Prostate gland (tissue), 2 donors: ENCODE data around the gene EPHB2. TPM values are rescaled to one million over a fixed set of nuclear protein-coding genes. Genes with fewer than 3 reads are reported as not detected.

ENCODE experiments used
- DNase-seq: peaks from one replicate; pipeline ENCODE4 v3.0.0-alpha.2; 2019; ENCODE audit warnings: low spot score
- H3K27ac ChIP-seq, 2 donors: fragments of 200-600 bp; sonication (generic); 2 replicates each; pipeline ENCODE4 v1.5.1; 2017 to 2019
- H3K27me3 ChIP-seq: fragments of 200-600 bp; sonication (generic); replicated peaks from 2 replicates; pipeline ENCODE4 v1.5.1; 2019; ENCODE audit not compliant: insufficient read depth
- H3K36me3 ChIP-seq, 2 donors: fragments of 200-600 bp; sonication (generic); 1 replicate in 1 of 2; 2 replicates in 1 of 2; pipeline versions ENCODE4 v1.5.1 to v1.8.1; 2017 to 2019
- H3K4me1 ChIP-seq: fragments of 200-600 bp; sonication (generic); replicated peaks from 2 replicates; pipeline ENCODE4 v1.5.1; 2019
- H3K4me3 ChIP-seq, 2 donors: fragments of 200-600 bp; sonication (generic); 2 replicates each; pipeline ENCODE4 v1.5.1; 2017 to 2019
- H3K9me3 ChIP-seq: fragments of 200-600 bp; sonication (generic); 2 replicates; pipeline ENCODE4 v1.5.1; 2017
- CTCF ChIP-seq, 4 experiments: fragments of 200-600 bp in 2 of 4; fragments of 450-650 bp in 2 of 4; sonication (generic) in 2 of 4; IDR thresholded peaks; 1 replicate in 3 of 4; 2 replicates in 1 of 4; pipeline ENCODE4 v1.5.1; 2016 to 2019; ENCODE audit warnings: antibody characterized with exemption in 4 of 4, mild to moderate bottlenecking in 2 of 4, moderate library complexity in 2 of 4
- POLR2A ChIP-seq: fragments of 450-650 bp; IDR thresholded peaks from one replicate; pipeline ENCODE4 v1.6.1; 2016; ENCODE audit warnings: antibody characterized with exemption, mild to moderate bottlenecking
- POLR2AphosphoS5 ChIP-seq: sonication (generic); formaldehyde crosslinking; IDR thresholded peaks from one replicate; pipeline ENCODE4 v1.6.1; 2017; ENCODE audit warnings: antibody characterized with exemption
- WGBS: methylation state at CpG from one replicate; pipeline ENCODE4 v1.1.5; 2018; 5-methylcytosine and 5-hydroxymethylcytosine counted together
- intact Hi-C: fragments of 100-400 bp; cut with DNase I; formaldehyde crosslinking; loops from one replicate; pipeline ENCODE4 v1.14.2; 2022
- total RNA-seq, 2 donors: library from RNA; depleted of rRNA; stranded (reverse); fragments of >200 nt; gene quantifications; one replicate each; pipeline ENCODE4 v1.1.0, GENCODE V29; 2016

Gene EPHB2
- total RNA-seq, 2 donors from 2014 or later = 6.4 to 7.4 TPM

- Histone ChIP-seq H3K27ac (no peak overlapping the region), H3K27me3 (no peaks in the 10 kb centered on the region), H3K36me3 (no peaks in the 10 kb centered on the region), H3K9me3 (no peaks in the 10 kb centered on the region), H3K4me1 (no peaks in the 10 kb centered on the region), H3K4me3 (no peak overlapping the region)
- TF ChIP-seq POLR2A = no peak
- no peak for TF ChIP-seq CTCF (IDR thresholded peaks at IDR 0.05)
- TF ChIP-seq POLR2AphosphoS5 = no peak
- no peak for DNase-seq
- intact Hi-C loops = no loop called here
- 52% methylated on average over 11 of the region's 11 CpGs for WGBS
Observed at GRCh38 chr1:22850281-22850680, 139.6 kb downstream of the EPHB2 start.

- DNase-seq = no peak
- Histone ChIP-seq H3K4me1 (no peaks in the 10 kb centered on the region), H3K9me3 (no peaks in the 10 kb centered on the region), H3K36me3 (no peaks in the 10 kb centered on the region), H3K27me3 (no peaks in the 10 kb centered on the region), H3K27ac (no peak overlapping the region), H3K4me3 (no peak overlapping the region)
- WGBS = 66% methylated on average over 6 of the region's 6 CpGs
- intact Hi-C loops = no loop called here
- TF ChIP-seq POLR2A (no peak), CTCF (IDR thresholded peaks at IDR 0.05) (no peak), POLR2AphosphoS5 (no peak)
Observed at GRCh38 chr1:22850681-22851080, 140.0 kb downstream of the EPHB2 start.

- DNase-seq = no peak
- intact Hi-C loops = no loop called here
- H3K27ac ChIP-seq = no peak overlapping the region
- no peaks in the 10 kb centered on the region for H3K4me1 ChIP-seq
- H3K4me3 ChIP-seq = no peak overlapping the region
- no peaks in the 10 kb centered on the region for H3K9me3 ChIP-seq
- no peaks in the 10 kb centered on the region for H3K36me3 ChIP-seq
- no peaks in the 10 kb centered on the region for H3K27me3 ChIP-seq
- TF ChIP-seq POLR2A (no peak), CTCF (IDR thresholded peaks at IDR 0.05) (no peak), POLR2AphosphoS5 (no peak)
- WGBS = 94% methylated on average over 4 of the region's 4 CpGs
Observed at GRCh38 chr1:22851517-22851916, 140.9 kb downstream of the EPHB2 start.

- 94% methylated on average over 6 of the region's 6 CpGs for WGBS
- no peak for DNase-seq
- Histone ChIP-seq H3K36me3 (no peaks in the 10 kb centered on the region), H3K27me3 (no peaks in the 10 kb centered on the region), H3K9me3 (no peaks in the 10 kb centered on the region), H3K4me3 (no peak overlapping the region), H3K27ac (no peak overlapping the region), H3K4me1 (no peaks in the 10 kb centered on the region)
- TF ChIP-seq POLR2A = no peak
- TF ChIP-seq CTCF (IDR thresholded peaks at IDR 0.05) = no peak
- no peak for TF ChIP-seq POLR2AphosphoS5
- intact Hi-C loops = no loop called here
Observed at GRCh38 chr1:22852144-22852655, 141.6 kb downstream of the EPHB2 start.

GRCh38 chr1:22853651-22854185 is 143.1 kb downstream of the EPHB2 start:
- Histone ChIP-seq H3K4me3 (no peak overlapping the region), H3K27me3 (no peaks in the 10 kb centered on the region), H3K27ac (no peak overlapping the region), H3K9me3 (no peaks in the 10 kb centered on the region), H3K4me1 (no peaks in the 10 kb centered on the region), H3K36me3 (no peaks in the 10 kb centered on the region)
- WGBS = 70% methylated on average over 9 of the region's 9 CpGs
- TF ChIP-seq CTCF (IDR thresholded peaks at IDR 0.05) = no peak
- TF ChIP-seq POLR2AphosphoS5 = no peak
- no peak for TF ChIP-seq POLR2A
- no peak for DNase-seq
- intact Hi-C loops = no loop called here
